ENCODE measurements around the gene FANCM.

DNA sequence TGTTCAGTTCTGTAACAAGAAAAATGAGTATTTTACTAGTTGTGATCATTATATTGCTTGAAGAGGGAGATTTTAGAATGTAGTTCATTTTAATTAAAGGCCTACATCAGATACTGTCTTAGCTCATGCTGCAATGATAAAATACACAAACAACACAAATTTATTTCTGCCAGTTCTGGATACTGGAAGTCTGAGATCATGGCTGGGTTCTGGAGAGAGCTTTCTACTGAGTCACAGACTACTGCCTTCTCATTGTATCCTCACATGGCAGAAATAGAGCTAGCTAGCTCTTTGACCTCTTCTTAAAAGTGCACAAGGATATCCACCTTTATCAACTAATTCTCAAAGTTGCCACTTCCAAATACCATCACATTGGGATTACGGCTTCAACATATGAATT, 63.5 kb downstream of the FANCM start:
- no peak for TF ChIP-seq POLR2A (IDR thresholded peaks at IDR 0.05)
- TF ChIP-seq CTCF (IDR thresholded peaks at IDR 0.05) = no peak
